SK-N-SH (cell line): ENCODE results near the gene GYS2.

Source experiments
- CHD2 ChIP-seq: fragments of 150-350 bp; IDR thresholded peaks from 2 replicates; pipeline ENCODE4 v1.6.1; 2018; ENCODE audit warnings: low read length; ENCODE audit not compliant: partially characterized antibody
- CTCF ChIP-seq: fragments of 200-600 bp; sonication (generic); IDR thresholded peaks from 2 replicates; pipeline ENCODE4 v1.6.1; 2017; ENCODE audit warnings: antibody characterized with exemption, mild to moderate bottlenecking, moderate library complexity
- EP300 ChIP-seq, 2 experiments: IDR thresholded peaks; 2 replicates each; pipeline versions ENCODE4 v1.4.0 to v1.6.1; 2012; ENCODE audit warnings: borderline replicate concordance in 1 of 2, low read depth in 1 of 2, low read length in 1 of 2
- EZH2phosphoT487 ChIP-seq: fragments of 200-600 bp; sonication (generic); IDR thresholded peaks from 2 replicates; pipeline ENCODE4 v1.6.1; 2017; ENCODE audit warnings: low read depth, mixed run types, mild to moderate bottlenecking, antibody characterized with exemption, moderate library complexity, borderline replicate concordance
- MEF2A ChIP-seq: IDR thresholded peaks from 2 replicates; pipeline ENCODE4 v1.4.0; 2012; ENCODE audit warnings: low read depth, borderline replicate concordance
- MXI1 ChIP-seq: IDR thresholded peaks from 2 replicates; pipeline ENCODE4 v1.6.1; 2012; ENCODE audit warnings: mild to moderate bottlenecking, low read depth, low read length, improper control_type of control experiment
- SMC3 ChIP-seq: IDR thresholded peaks from 2 replicates; pipeline ENCODE4 v1.6.1; 2012; ENCODE audit warnings: low read depth, low read length, improper control_type of control experiment
- USF1 ChIP-seq: IDR thresholded peaks from 2 replicates; pipeline ENCODE4 v1.4.0; 2012; ENCODE audit warnings: low read depth, borderline replicate concordance
- YY1 ChIP-seq: IDR thresholded peaks from 2 replicates; pipeline ENCODE4 v1.4.0; 2012; ENCODE audit warnings: low read depth, mild to moderate bottlenecking
- TF ChIP-seq, protein P1 (sequence below): IDR thresholded peaks from 2 replicates; pipeline ENCODE4; 2012
- TF ChIP-seq, protein P2 (sequence below): IDR thresholded peaks from 2 replicates; pipeline ENCODE4 v1.4.0; 2012; ENCODE audit warnings: low read depth

DNA sequence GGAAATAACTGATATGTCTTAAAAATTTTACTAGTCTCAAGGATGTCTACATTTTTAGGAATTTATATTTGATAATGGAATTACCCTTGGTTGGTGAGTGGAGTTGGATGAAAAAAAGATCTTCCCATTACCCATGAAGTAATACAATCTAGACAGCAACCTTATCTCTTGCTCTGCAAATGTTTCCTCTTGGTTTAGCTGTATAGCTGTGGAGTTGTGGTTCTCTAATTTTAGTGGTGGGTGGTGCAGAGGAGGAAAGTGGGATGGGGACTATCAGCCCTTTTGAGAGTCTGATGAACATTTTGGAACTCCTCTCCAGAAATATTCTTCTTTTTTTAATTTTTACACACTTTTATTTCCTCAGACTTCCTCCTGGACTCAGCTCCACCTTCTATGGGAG lies 61.5 kb downstream of the GYS2 start:
- TF ChIP-seq EZH2phosphoT487: no peak
- TF ChIP-seq MXI1: no peak
- TF ChIP-seq CTCF: no peak
- TF ChIP-seq, protein P1, sequence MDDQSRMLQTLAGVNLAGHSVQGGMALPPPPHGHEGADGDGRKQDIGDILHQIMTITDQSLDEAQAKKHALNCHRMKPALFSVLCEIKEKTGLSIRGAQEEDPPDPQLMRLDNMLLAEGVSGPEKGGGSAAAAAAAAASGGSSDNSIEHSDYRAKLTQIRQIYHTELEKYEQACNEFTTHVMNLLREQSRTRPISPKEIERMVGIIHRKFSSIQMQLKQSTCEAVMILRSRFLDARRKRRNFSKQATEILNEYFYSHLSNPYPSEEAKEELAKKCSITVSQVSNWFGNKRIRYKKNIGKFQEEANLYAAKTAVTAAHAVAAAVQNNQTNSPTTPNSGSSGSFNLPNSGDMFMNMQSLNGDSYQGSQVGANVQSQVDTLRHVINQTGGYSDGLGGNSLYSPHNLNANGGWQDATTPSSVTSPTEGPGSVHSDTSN: no peak
- TF ChIP-seq YY1: no peak
- TF ChIP-seq MEF2A: no peak
- TF ChIP-seq, protein P2, sequence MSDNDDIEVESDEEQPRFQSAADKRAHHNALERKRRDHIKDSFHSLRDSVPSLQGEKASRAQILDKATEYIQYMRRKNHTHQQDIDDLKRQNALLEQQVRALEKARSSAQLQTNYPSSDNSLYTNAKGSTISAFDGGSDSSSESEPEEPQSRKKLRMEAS: no peak
- TF ChIP-seq CHD2: no peak
- no peak for TF ChIP-seq EP300 (IDR thresholded peaks at IDR 0.05; ENCODE audit: borderline replicate concordance in 1 of 2, low read depth in 1 of 2, low read length in 1 of 2)
- no peak for TF ChIP-seq SMC3
- TF ChIP-seq USF1: no peak
